Central memory CD8-positive, alpha-beta T cell (primary cell): ENCODE data around the gene SCFD2.

Source experiments
- ATAC-seq: fragments of 150-1000 bp; cut with Tn5 transposase; replicated peaks from 2 replicates; pipeline ENCODE4 v1.10.0; 2022; ENCODE audit warnings: mild to moderate bottlenecking, moderate FRiP score, moderate number of reproducible peaks; ENCODE audit not compliant: poor library complexity, severe bottlenecking; ENCODE audit errors: extremely low read depth
- DNase-seq, 2 donors: peaks; one replicate each; pipeline ENCODE4 v3.0.0; 2021; ENCODE audit warnings: low spot score in 2 of 2
- H3K27ac Mint-ChIP-seq: one replicate; pipeline ENCODE4 v1.8.0; 2022; ENCODE audit warnings: low read depth, mild to moderate bottlenecking, moderate library complexity, mixed read lengths
- H3K27me3 Mint-ChIP-seq: one replicate; pipeline ENCODE4 v1.8.0; 2022; ENCODE audit warnings: mixed read lengths
- H3K36me3 Mint-ChIP-seq: one replicate; pipeline ENCODE4 v1.8.0; 2022; ENCODE audit warnings: mild to moderate bottlenecking, moderate library complexity, mixed read lengths; ENCODE audit not compliant: insufficient read depth
- H3K4me1 Mint-ChIP-seq: one replicate; pipeline ENCODE4 v1.8.0; 2022; ENCODE audit warnings: mixed read lengths
- H3K4me3 Mint-ChIP-seq: one replicate; pipeline ENCODE4 v1.8.0; 2022; ENCODE audit warnings: mild to moderate bottlenecking, moderate library complexity, mixed read lengths
- H3K9me3 Mint-ChIP-seq: one replicate; pipeline ENCODE4 v1.8.0; 2022; ENCODE audit warnings: mixed read lengths

The SCFD2 gene

DNA sequence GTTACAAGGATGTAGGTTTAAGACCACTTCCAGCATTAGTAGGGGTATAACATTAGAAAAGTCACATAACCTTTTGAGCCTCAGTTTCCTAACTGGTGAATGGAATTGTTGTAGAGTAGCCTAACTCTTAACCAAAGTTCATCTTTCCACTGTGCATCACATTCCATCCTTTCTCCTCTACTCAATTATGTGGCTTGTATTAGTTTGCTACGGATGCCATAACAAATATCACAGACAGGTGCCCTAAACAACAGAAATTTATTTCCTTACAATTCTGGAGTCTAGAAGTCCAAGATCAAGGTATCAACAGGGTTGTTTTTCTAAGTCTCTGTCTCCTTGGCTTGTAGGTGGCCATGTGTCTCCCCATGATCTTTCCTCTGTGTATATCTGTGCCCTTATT is 271.8 kb downstream of the SCFD2 start:
- Mint-ChIP-seq H3K9me3 (peaks cover 6% of the 10 kb centered on the region), H3K4me1 (no peaks in the 10 kb centered on the region), H3K27me3 (no peaks in the 10 kb centered on the region), H3K27ac (no peak overlapping the region), H3K36me3 (peaks cover 1% of the 10 kb centered on the region), H3K4me3 (no peak overlapping the region)
- ATAC-seq: no peak
- DNase-seq: no peak

DNA sequence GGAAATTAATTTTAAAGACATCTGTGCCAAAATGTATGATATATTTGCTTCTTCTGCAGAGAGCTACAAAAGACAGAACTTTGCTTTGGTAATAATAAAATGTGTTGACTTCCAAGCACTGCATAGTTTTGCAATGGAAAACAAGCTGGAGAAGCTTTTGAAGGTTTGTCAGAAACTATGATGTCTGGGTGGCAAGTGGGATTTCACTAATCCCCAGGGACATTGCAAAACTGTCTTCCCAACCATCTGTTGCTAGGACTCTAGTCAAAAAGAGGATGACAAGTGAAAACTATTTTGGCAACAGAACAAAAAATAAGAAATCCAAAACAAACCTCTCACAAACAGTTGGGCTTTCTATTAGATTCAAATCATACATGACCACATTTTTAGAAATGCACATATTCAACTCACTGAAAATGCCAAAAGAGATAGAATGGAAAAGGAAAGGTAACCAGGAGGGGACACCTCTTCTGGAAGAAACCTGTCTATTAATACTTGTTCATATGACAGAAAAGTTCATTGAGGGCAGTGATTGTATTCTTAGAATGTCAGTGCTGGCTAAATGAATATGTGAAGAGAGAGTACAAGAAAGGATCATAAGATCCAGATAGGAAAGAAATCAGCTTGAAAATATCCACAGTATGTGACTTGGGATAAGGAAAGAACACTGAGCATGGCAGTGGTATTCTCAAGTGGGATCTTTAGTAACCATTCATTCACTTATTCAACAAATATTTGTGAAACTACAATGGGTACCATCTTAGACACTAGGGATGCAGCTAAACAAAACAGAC is 275.7 kb downstream of the SCFD2 start:
- ATAC-seq: no peak
- Mint-ChIP-seq H3K36me3 (peaks cover 5% of the 10 kb centered on the region), H3K27me3 (no peaks in the 10 kb centered on the region), H3K4me3 (no peak overlapping the region), H3K4me1 (no peaks in the 10 kb centered on the region), H3K27ac (no peak overlapping the region), H3K9me3 (peaks cover 6% of the 10 kb centered on the region)
- no peak for DNase-seq

GRCh38 chr4:53088152-53088551 is 277.7 kb downstream of the SCFD2 start:
- DNase-seq: no peak

DNA sequence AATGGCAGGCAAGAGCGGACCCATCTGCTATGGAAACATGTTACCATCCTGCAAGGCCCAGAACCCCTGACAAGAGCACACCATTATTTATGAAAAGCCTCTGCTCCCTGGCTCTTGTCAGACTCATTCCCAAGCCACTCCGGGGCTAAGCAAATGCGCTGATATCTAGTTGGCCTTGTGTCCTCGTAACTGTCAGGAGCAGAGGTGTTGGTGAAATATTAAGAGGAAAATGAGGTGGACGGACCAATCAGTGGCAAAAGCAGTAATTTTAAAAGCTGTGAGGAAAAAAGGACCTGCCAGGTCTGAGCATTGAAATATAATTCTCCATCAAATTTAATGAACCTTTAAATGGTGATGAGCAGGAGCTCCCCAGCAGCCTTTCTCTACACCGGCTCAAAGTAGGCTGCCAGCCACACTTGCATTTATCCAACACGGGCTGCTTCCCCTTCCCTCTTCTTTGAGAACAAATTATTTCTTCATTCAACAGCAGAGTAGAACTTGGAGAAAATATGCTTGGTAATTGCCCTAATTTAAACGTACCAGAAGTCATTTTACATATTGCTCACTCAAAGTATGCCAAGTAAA is 289.4 kb downstream of the SCFD2 start:
- no peak overlapping the region for H3K4me3 Mint-ChIP-seq
- H3K27ac Mint-ChIP-seq: no peak overlapping the region
- H3K27me3 Mint-ChIP-seq: no peaks in the 10 kb centered on the region
- ATAC-seq (no peak), DNase-seq (no peak)
- H3K36me3 Mint-ChIP-seq: no peaks in the 10 kb centered on the region
- no peaks in the 10 kb centered on the region for H3K9me3 Mint-ChIP-seq
- H3K4me1 Mint-ChIP-seq: peaks cover 6% of the 10 kb centered on the region

More at GRCh38 chr4:53088152-53088551, 277.7 kb downstream of the SCFD2 start:
- Mint-ChIP-seq H3K4me1 (no peaks in the 10 kb centered on the region), H3K4me3 (no peak overlapping the region), H3K9me3 (peaks cover 13% of the 10 kb centered on the region), H3K36me3 (peaks cover 5% of the 10 kb centered on the region), H3K27me3 (no peaks in the 10 kb centered on the region), H3K27ac (no peak overlapping the region)
- no peak for ATAC-seq

DNA sequence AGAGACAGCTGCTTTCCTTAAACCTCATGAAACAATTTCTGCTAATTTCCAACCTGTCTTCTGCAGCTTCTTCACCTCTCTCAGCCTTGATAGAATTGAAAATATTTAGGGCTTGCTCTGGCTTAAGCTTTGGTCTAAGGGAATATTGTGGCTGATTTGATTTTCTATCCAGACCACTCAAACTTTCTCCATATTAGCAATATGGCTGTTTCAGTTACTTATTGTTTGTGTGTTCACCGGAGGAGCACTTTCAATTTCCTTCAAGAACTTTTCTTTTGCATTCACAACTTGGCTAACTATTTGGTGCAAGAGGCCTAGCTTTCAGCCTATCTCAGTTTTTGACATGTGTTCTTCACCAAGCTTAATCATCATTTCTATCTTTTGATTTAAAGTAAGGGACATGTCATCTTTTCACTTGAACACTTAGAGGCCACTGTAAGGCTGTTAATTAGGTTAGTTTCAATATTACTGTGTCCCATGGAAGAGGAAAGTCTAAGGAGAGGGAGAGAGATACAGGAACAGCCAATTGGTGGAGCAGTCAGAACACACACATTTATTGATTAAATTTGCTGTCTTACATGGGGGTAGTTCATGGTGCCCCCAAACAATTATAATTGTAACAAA is 290.6 kb downstream of the SCFD2 start:
- Mint-ChIP-seq H3K9me3 (no peaks in the 10 kb centered on the region), H3K4me1 (peaks cover 6% of the 10 kb centered on the region), H3K27ac (no peak overlapping the region), H3K27me3 (no peaks in the 10 kb centered on the region), H3K36me3 (no peaks in the 10 kb centered on the region), H3K4me3 (no peak overlapping the region)
- ATAC-seq: no peak
- no peak for DNase-seq

DNA sequence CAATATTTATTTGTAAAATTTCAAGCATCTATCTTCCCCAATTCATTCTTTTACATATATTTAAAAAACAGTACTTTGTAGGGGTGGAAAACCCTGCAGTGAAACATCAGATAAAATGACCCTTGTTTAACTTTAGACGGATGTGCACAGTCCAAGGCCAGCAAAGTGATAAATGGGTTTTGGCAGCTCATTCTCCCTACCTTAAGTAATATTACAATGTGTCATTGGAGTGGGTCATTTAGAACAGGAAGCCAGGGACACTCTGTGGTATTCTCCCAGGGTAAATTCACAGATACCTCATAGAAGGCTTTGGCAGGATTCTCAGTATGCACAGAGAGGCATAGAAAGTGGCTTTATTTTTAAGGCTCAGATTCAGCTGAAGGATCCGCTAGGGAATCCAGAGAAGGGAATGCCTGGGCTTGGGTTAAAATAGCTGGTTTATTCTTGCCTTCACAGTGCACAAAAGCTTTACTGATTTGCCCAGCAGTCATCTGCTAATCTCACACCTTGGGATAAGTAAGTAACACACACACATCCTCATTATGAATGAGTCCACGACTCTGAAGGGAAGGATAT is 297.0 kb downstream of the SCFD2 start:
- Mint-ChIP-seq H3K27me3 (no peaks in the 10 kb centered on the region), H3K4me3 (no peak overlapping the region), H3K27ac (no peak overlapping the region), H3K9me3 (no peaks in the 10 kb centered on the region), H3K36me3 (no peaks in the 10 kb centered on the region), H3K4me1 (no peaks in the 10 kb centered on the region)
- ATAC-seq (no peak), DNase-seq (no peak)

DNA sequence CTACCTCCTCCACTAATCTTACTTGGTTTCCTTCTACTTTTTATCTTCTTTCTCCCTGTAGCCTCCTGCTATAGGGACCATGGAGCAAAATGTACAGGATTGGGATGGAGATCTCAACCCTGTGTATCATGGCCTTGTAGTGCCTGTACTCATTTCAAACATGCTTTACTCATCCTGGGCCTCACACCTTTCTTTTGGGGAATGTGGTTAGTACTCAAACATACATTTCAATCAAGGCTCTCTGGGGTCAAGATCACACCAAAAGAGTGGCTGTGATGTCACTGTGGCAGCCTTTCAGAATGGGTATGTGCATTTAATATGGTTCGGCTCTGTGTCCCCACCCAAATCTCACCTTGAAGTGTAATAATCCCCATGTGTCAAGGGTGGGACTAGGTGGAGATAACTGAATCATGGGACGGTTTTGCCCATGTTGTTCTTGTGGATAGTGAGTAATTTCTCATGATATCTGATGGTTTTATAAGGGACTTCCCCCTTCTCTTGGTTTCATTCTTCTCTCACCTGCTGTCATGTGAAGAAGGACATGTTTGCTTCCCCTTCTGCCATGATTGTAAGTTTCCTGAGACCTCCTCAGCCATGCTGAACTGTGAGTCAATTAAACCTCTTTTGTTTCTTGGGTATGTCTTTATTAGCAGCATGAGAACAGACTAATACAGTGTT is 298.6 kb downstream of the SCFD2 start:
- DNase-seq (no peak), ATAC-seq (no peak)
- H3K27ac Mint-ChIP-seq: no peak overlapping the region

GRCh38 chr4:53066155-53066554 is 299.7 kb downstream of the SCFD2 start:
- Mint-ChIP-seq H3K9me3 (no peaks in the 10 kb centered on the region), H3K4me3 (no peak overlapping the region), H3K27ac (no peak overlapping the region), H3K36me3 (no peaks in the 10 kb centered on the region), H3K4me1 (no peaks in the 10 kb centered on the region), H3K27me3 (no peaks in the 10 kb centered on the region)
- no peak for DNase-seq
- no peak for ATAC-seq

More for the DNA sequence above, 298.6 kb downstream of the SCFD2 start:
- H3K27me3 Mint-ChIP-seq: no peaks in the 10 kb centered on the region
- H3K4me1 Mint-ChIP-seq: no peaks in the 10 kb centered on the region
- H3K36me3 Mint-ChIP-seq: no peaks in the 10 kb centered on the region
- H3K4me3 Mint-ChIP-seq: no peak overlapping the region
- H3K9me3 Mint-ChIP-seq: no peaks in the 10 kb centered on the region

DNA sequence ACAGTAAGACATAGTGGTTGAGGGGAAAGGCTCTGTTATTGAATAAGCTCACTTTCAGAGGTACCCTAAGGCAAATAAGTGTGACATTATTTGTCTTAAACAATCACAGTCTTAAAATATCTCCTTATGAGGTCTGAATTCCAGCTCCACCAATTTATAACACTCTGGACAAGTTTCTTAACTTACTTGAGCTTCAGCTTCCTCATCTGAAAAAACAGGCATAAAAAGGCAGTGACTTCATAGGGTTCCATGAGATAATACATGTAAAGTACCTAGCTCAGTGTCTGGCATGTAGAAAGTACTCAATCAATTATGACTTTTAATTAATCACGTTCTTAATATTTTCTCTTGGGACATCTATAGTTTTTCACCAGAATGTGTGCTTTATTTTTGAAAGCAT is 301.3 kb downstream of the SCFD2 start:
- no peak for DNase-seq
- Mint-ChIP-seq H3K4me3 (no peak overlapping the region), H3K27me3 (no peaks in the 10 kb centered on the region), H3K4me1 (no peaks in the 10 kb centered on the region), H3K36me3 (no peaks in the 10 kb centered on the region), H3K9me3 (no peaks in the 10 kb centered on the region), H3K27ac (no peak overlapping the region)
- ATAC-seq: no peak

DNA sequence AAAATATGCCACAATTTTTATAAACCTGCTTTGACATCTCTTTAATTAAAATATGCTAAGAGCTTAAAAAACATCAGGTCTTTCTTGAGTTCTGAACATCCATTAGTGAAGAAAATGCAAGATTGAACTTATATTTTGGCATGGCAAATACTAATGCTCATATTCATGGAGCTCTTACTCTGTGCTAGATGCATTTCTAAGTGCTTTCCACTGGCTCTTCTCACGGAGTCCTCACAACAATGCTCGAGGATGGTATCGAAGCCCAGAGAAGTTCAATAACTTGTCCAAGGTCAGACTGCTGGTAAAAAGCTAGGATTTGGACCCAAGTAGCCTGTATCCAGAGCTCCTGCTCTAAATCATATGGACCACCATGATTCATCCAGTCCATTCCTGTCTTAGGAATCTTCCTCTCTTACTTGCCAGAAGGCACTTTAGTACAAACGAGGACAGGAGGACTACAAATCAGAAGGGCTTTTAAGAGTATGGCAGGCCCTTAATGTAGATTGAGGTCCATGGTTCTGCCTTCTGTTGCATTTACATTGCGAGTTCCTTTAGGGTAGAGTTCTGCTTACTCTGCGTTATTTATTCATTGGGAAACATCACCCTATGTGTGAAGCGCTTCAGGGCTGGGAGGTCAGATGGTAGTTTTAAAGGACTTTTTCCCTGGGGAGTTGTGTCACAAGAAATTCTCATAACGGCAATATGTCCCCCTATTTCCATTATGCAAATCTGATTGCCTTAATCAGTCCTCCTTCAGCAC is 304.6 kb downstream of the SCFD2 start:
- Mint-ChIP-seq H3K27me3 (no peaks in the 10 kb centered on the region), H3K9me3 (no peaks in the 10 kb centered on the region), H3K4me3 (no peak overlapping the region), H3K4me1 (no peaks in the 10 kb centered on the region), H3K36me3 (no peaks in the 10 kb centered on the region), H3K27ac (no peak overlapping the region)
- ATAC-seq (no peak), DNase-seq (no peak)

DNA sequence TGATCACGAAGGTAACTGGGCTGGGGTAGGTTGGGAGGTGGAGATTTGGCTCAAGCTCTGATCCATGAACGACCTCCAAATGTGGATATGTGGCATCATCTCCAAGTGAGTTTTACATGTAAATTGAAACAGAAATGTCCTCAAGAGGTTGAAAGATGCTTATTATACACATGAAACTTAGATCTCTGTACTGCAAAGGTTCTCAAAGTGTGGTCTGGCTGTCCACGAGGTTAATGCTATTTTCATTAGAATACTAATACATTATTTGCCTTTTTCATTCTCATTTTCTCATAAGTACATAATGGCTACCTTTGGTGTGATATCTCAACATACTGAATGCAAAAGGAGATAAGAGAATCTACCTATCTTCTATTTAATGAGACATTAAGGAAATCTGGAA is 305.6 kb downstream of the SCFD2 start:
- Mint-ChIP-seq H3K4me3 (no peak overlapping the region), H3K9me3 (no peaks in the 10 kb centered on the region), H3K36me3 (no peaks in the 10 kb centered on the region), H3K27ac (no peak overlapping the region), H3K27me3 (no peaks in the 10 kb centered on the region), H3K4me1 (no peaks in the 10 kb centered on the region)
- ATAC-seq (no peak), DNase-seq (no peak)

GRCh38 chr4:53059871-53060270 is 306.0 kb downstream of the SCFD2 start:
- H3K4me1 Mint-ChIP-seq: no peaks in the 10 kb centered on the region
- no peak for DNase-seq
- H3K36me3 Mint-ChIP-seq: no peaks in the 10 kb centered on the region
- H3K27me3 Mint-ChIP-seq: no peaks in the 10 kb centered on the region
- no peak overlapping the region for H3K27ac Mint-ChIP-seq
- H3K9me3 Mint-ChIP-seq: no peaks in the 10 kb centered on the region
- H3K4me3 Mint-ChIP-seq: no peak overlapping the region
- no peak for ATAC-seq
